Spinal cord (tissue), 10 donors: ENCODE data around the gene HOXA10. TPM values are rescaled to one million over a fixed set of nuclear protein-coding genes. Genes with fewer than 3 reads are reported as not detected.
A peak's percentile ranks its signal among the peaks of the same experiment; 100 is the strongest.

Experiments
- DNase-seq, 6 donors: peaks; one replicate each; pipeline versions ENCODE4 v3.0.0 to v3.0.0-alpha.2; 2013 to 2015; ENCODE audit warnings: low spot score in 6 of 6, low read depth in 4 of 6
- H3K27ac ChIP-seq: one replicate; pipeline ENCODE4 v1.5.1; 2013; ENCODE audit warnings: low read depth, low read length, control low read depth
- H3K27me3 ChIP-seq: one replicate; pipeline ENCODE4 v1.6.1; 2013; ENCODE audit warnings: low read length; ENCODE audit not compliant: control insufficient read depth, insufficient read depth
- H3K36me3 ChIP-seq: one replicate; pipeline ENCODE4 v1.6.1; 2013; ENCODE audit warnings: low read length; ENCODE audit not compliant: control insufficient read depth, insufficient read depth
- H3K4me1 ChIP-seq: one replicate; pipeline ENCODE4 v1.6.1; 2013; ENCODE audit warnings: low read length; ENCODE audit not compliant: control insufficient read depth, insufficient read depth
- H3K4me3 ChIP-seq: one replicate; pipeline ENCODE4 v1.5.1; 2013; ENCODE audit warnings: low read depth, low read length, control low read depth
- H3K9me3 ChIP-seq: one replicate; pipeline ENCODE4 v1.6.1; 2013; ENCODE audit warnings: low read length; ENCODE audit not compliant: control insufficient read depth, insufficient read depth
- WGBS: methylation state at CpG from one replicate; pipeline ENCODE4 v1.1.5; 2013; ENCODE audit warnings: missing lambda C conversion rate; ENCODE audit not compliant: insufficient coverage; 5-methylcytosine and 5-hydroxymethylcytosine counted together
- polyA plus RNA-seq, 2 donors: library from polyadenylated mRNA; unstranded; fragments of 120-200 nt; gene quantifications; one replicate each; pipeline ENCODE4 v1.2.1, GENCODE V29; 2013; ENCODE audit not compliant: insufficient read length in 2 of 2
- total RNA-seq, 2 donors: library from RNA; depleted of rRNA in 1 of 2; stranded (reverse); fragments of 120-200 nt in 1 of 2; fragments of >200 nt in 1 of 2; gene quantifications; one replicate each; pipeline versions ENCODE4 v1.2.3 to v1.2.4, GENCODE V29; 2013 to 2014
- donor health status: healthy.

The HOXA10 gene
- total and polyA plus RNA-seq, 4 donors = 0.22 to 14.0 (median 0.78) TPM

- Histone ChIP-seq H3K4me3 (peak overlapping the region; percentile 91), H3K4me1 (peaks cover 71% of the 10 kb centered on the region), H3K27ac (peak overlapping the region; percentile 99)
These were observed 28.2 kb downstream of the HOXA10 start for GRCh38 chr7:27145914-27146412.

GRCh38 chr7:27145165-27145913, 28.8 kb downstream of the HOXA10 start:
- peak overlapping the region; percentile 99 for H3K27ac ChIP-seq
- peaks cover 49% of the 10 kb centered on the region for H3K36me3 ChIP-seq
- DNase-seq = no peak
- H3K4me3 ChIP-seq = peak overlapping the region; percentile 91
- H3K27me3 ChIP-seq = peaks cover 6% of the 10 kb centered on the region
- H3K4me1 ChIP-seq = peaks cover 73% of the 10 kb centered on the region
- no peaks in the 10 kb centered on the region for H3K9me3 ChIP-seq
- WGBS = 16% methylated on average over 47 of the region's 47 CpGs

More at GRCh38 chr7:27145914-27146412, 28.2 kb downstream of the HOXA10 start:
- H3K27me3 ChIP-seq = peaks cover 6% of the 10 kb centered on the region
- DNase-seq = no peak
- WGBS = 30% methylated on average over 7 of the region's 11 CpGs
- H3K9me3 ChIP-seq = no peaks in the 10 kb centered on the region
- H3K36me3 ChIP-seq = peaks cover 49% of the 10 kb centered on the region

GRCh38 chr7:27144781-27145164, 29.3 kb downstream of the HOXA10 start:
- DNase-seq = no peak
- H3K27ac ChIP-seq = peak overlapping the region; percentile 99
- 15% methylated on average over 31 of the region's 31 CpGs for WGBS
- peaks cover 6% of the 10 kb centered on the region for H3K27me3 ChIP-seq
- peaks cover 73% of the 10 kb centered on the region for H3K4me1 ChIP-seq
- H3K9me3 ChIP-seq = no peaks in the 10 kb centered on the region
- H3K36me3 ChIP-seq = peaks cover 51% of the 10 kb centered on the region
- H3K4me3 ChIP-seq = peak overlapping the region; percentile 91

GRCh38 chr7:27143950-27144780, 30.0 kb downstream of the HOXA10 start:
- H3K27me3 ChIP-seq = peaks cover 6% of the 10 kb centered on the region
- H3K9me3 ChIP-seq = no peaks in the 10 kb centered on the region
- peaks cover 57% of the 10 kb centered on the region for H3K36me3 ChIP-seq
- peak overlapping the region; percentile 99 for H3K27ac ChIP-seq
- DNase-seq = peak in 2 of 6 donors; percentile 68 to 83
- H3K4me3 ChIP-seq = peak overlapping the region; percentile 91
- 15% methylated on average over 26 of the region's 40 CpGs for WGBS
- peaks cover 75% of the 10 kb centered on the region for H3K4me1 ChIP-seq

- Histone ChIP-seq H3K36me3 (peaks cover 57% of the 10 kb centered on the region), H3K27ac (peak within 1 kb of the TSS; percentile 99), H3K27me3 (peaks cover 6% of the 10 kb centered on the region), H3K4me3 (peak within 1 kb of the TSS; percentile 91), H3K9me3 (no peaks in the 10 kb centered on the region), H3K4me1 (peaks cover 75% of the 10 kb centered on the region)
- 4% methylated on average over 81 of the region's 86 CpGs for WGBS
- peak in 2 of 6 donors; percentile 91 to 96 for DNase-seq
These were observed 30.8 kb downstream of the HOXA10 start, which contains the start of gene HOXA5 for GRCh38 chr7:27143023-27143949. Gene HOXA5 (minus strand): TSS chr7:27143681. CDS start chr7:27143607, 74 bp downstream.

GRCh38 chr7:27142580-27143022, 31.5 kb downstream of the HOXA10 start:
- no peak for DNase-seq
- H3K4me1 ChIP-seq = peaks cover 70% of the 10 kb centered on the region
- peaks cover 6% of the 10 kb centered on the region for H3K27me3 ChIP-seq
- peak overlapping the region; percentile 99 for H3K27ac ChIP-seq
- WGBS = 4% methylated on average over 20 of the region's 29 CpGs
- H3K4me3 ChIP-seq = peak overlapping the region; percentile 91
- peaks cover 57% of the 10 kb centered on the region for H3K36me3 ChIP-seq
- no peaks in the 10 kb centered on the region for H3K9me3 ChIP-seq

GRCh38 chr7:27141923-27142579, 32.1 kb downstream of the HOXA10 start:
- H3K27me3 ChIP-seq = peaks cover 2% of the 10 kb centered on the region
- peak overlapping the region; percentile 99 for H3K27ac ChIP-seq
- peak overlapping the region; percentile 91 for H3K4me3 ChIP-seq
- H3K9me3 ChIP-seq = no peaks in the 10 kb centered on the region
- peaks cover 67% of the 10 kb centered on the region for H3K4me1 ChIP-seq
- 16% methylated on average over 30 of the region's 30 CpGs for WGBS
- peak in 1 of 6 donors; percentile 38 for DNase-seq
- H3K36me3 ChIP-seq = peaks cover 52% of the 10 kb centered on the region

GRCh38 chr7:27141137-27141922, 32.8 kb downstream of the HOXA10 start:
- H3K27ac ChIP-seq = peak overlapping the region; percentile 99
- WGBS = 27% methylated on average over 13 of the region's 18 CpGs

More at GRCh38 chr7:27141137-27141922, 32.8 kb downstream of the HOXA10 start:
- DNase-seq = peak in 1 of 6 donors; percentile 56
- peaks cover 4% of the 10 kb centered on the region for H3K27me3 ChIP-seq
- peak overlapping the region; percentile 91 for H3K4me3 ChIP-seq
- peaks cover 68% of the 10 kb centered on the region for H3K4me1 ChIP-seq
- no peaks in the 10 kb centered on the region for H3K9me3 ChIP-seq
- peaks cover 47% of the 10 kb centered on the region for H3K36me3 ChIP-seq
